Mammary microvascular endothelial cell (primary cell): Measurements from ENCODE around the gene CSAG1. TPM values are rescaled to one million over a fixed set of nuclear protein-coding genes. Genes with fewer than 3 reads are reported as not detected.

Experiments used
- total RNA-seq: library from RNA; depleted of rRNA; stranded (reverse); fragments of >200 nt; gene quantifications from 2 replicates; pipeline ENCODE4 v1.2.3, GENCODE V29; 2015

Gene CSAG1, protein sequence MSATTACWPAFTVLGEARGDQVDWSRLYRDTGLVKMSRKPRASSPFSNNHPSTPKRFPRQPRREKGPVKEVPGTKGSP
- total RNA-seq, result not detected in 2 replicates

DNA sequence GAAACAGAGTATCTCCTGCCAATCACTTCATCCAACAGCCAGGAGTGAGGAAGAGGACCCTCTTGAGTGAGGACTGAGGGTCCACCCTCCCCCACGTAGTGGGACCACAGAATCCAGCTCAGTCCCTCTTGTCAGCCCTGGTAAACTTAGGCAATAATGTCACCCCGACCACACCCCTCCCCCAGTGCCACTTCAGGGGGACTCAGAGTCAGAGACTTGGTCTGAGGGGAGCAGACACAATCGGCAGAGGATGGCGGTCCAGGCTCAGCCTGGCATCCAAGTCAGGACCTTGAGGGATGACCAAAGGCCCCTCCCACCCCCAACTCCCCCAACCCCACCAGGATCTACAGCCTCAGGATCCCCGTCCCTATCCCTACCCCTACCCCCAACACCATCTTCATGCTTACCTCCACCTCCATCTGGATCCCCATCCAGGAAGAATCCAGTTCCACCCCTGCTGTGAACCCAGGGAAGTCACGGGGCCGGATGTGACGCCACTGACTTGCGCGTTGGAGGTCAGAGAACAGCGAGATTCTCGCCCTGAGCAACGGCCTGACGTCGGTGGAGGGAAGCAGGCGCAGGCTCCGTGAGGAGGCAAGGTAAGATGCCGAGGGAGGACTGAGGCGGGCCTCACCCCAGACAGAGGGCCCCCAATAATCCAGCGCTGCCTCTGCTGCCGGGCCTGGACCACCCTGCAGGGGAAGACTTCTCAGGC, at the start of gene CSAG1, which contains the start of gene MAGEA12:
CSAG1 (minus strand) TSS at position 461 of the 715 bp plus-strand sequence. CDS start 1,261 bp downstream, outside the sequence.
MAGEA12 (plus strand) TSS at position 497 of the 715 bp plus-strand sequence. CDS start 2,405 bp downstream, outside the sequence.

DNA sequence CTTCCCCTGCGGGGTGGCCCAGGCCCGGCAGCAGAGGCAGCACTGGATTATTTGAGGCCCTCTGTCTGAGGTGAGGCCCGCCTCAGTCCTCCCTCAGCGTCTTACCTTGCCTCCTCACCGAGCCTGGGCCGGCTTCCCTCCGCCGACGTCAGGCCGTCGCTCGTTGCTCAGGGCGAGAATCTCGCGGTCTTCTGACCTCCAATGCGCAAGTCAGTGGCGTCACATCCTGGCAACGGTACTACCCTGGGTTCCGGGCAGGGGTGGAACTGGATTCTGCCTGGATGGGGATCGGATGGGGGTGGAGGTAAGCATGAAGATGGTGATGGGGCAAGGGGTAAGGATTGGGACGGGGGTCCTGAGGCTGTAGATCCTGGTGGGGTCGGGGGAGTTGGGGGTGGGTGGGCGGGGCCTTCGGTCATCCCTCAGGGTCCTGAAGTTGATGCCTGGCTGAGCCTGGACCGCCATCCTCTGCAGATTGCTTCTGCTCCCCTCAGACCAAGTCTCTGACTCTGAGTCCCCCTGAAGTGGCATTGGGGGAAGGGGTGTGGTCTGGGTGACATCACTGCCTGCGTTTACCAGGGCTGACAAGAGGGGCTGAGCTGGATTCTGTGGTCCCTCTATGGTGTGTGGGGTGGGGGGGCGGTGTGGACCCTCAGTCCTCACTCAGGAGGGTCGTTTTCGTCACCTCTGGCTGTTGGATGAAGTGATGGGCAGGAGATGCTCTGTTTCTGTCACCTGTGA, 36.2 kb upstream of the CSAG1 start, which contains the start of gene MAGEA6:
MAGEA6 (minus strand) TSS at position 141 of the 741 bp plus-strand sequence. CDS start 2,039 bp downstream, outside the sequence.

DNA sequence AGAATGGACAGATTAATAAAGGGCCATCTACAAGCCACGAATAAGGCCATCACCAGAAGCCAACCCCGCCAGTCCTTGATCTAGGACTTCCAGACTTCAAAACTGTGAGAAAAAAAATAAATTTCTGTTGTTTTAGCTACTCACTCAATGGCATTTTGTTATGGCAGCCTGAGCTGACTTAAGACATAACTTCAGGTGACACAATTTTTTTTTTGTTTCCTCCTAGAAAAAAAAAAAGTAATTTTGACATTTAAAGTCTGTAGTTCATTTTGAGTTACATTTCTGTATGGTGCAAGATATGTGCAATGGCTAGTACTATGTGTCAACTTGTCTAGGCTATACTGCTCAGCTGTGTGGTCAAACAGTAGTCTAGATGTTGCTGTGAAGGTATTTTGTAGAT, 25.4 kb upstream of the CSAG1 start, which contains the start of gene CSAG3:
CSAG3 (plus strand) TSS at position 301 of the 400 bp plus-strand sequence.

DNA sequence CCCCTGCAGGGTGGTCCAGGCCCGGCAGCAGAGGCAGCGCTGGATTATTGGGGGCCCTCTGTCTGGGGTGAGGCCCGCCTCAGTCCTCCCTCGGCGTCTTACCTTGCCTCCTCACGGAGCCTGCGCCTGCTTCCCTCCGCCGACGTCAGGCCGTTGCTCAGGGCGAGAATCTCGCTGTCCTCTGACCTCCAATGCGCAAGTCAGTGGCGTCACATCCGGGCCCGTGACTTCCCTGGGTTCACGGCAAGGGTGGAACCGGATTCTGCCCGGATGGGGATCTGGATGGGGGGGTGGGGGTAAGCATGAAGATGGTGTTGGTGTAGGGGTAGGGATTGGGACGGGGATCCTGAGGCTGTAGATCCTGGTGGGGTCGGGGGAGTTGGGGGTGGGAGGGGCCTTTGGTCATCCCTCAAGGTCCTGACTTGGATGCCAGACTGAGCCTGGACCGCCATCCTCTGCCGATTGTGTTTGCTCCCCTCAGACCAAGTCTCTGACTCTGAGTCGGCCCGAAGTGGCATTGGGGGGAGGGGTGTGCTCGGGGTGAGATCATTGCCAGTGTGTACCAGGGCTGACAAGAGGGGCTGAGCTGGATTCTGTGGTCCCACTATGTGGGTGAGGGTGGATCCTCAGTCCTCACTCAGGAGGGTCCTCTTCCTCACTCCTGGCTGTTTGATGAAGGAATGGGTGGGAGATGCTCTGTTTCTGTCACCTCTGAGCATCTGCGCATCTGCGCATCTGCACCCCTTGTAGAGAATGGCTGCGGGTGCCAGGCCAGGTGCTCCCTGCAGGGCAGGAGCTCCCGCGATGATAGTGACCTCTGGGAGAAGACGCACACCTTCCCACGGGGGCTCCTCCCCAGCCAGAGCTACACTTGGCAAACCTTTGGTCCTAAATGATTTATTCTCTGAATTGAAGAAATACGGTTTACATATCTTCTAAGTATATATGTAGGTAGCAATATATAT, 20.4 kb upstream of the CSAG1 start, which contains the start of gene MAGEA2:
MAGEA2 (minus strand) TSS at position 157 of the 965 bp plus-strand sequence. CDS start 2,479 bp downstream, outside the sequence.

DNA sequence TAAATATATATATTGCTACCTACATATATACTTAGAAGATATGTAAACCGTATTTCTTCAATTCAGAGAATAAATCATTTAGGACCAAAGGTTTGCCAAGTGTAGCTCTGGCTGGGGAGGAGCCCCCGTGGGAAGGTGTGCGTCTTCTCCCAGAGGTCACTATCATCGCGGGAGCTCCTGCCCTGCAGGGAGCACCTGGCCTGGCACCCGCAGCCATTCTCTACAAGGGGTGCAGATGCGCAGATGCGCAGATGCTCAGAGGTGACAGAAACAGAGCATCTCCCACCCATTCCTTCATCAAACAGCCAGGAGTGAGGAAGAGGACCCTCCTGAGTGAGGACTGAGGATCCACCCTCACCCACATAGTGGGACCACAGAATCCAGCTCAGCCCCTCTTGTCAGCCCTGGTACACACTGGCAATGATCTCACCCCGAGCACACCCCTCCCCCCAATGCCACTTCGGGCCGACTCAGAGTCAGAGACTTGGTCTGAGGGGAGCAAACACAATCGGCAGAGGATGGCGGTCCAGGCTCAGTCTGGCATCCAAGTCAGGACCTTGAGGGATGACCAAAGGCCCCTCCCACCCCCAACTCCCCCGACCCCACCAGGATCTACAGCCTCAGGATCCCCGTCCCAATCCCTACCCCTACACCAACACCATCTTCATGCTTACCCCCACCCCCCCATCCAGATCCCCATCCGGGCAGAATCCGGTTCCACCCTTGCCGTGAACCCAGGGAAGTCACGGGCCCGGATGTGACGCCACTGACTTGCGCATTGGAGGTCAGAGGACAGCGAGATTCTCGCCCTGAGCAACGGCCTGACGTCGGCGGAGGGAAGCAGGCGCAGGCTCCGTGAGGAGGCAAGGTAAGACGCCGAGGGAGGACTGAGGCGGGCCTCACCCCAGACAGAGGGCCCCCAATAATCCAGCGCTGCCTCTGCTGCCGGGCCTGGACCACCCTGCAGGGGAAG, 19.4 kb downstream of the CSAG1 start, which contains the start of gene MAGEA2B:
MAGEA2B (plus strand) TSS at position 814 of the 973 bp plus-strand sequence. CDS start 2,479 bp downstream, outside the sequence.

DNA sequence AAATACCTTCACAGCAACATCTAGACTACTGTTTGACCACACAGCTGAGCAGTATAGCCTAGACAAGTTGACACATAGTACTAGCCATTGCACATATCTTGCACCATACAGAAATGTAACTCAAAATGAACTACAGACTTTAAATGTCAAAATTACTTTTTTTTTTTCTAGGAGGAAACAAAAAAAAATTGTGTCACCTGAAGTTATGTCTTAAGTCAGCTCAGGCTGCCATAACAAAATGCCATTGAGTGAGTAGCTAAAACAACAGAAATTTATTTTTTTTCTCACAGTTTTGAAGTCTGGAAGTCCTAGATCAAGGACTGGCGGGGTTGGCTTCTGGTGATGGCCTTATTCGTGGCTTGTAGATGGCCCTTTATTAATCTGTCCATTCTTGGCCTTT, 24.3 kb downstream of the CSAG1 start, which contains the start of gene CSAG2:
CSAG2 (minus strand) TSS at position 101 of the 400 bp plus-strand sequence. CDS start 161 bp downstream, outside the sequence.

DNA sequence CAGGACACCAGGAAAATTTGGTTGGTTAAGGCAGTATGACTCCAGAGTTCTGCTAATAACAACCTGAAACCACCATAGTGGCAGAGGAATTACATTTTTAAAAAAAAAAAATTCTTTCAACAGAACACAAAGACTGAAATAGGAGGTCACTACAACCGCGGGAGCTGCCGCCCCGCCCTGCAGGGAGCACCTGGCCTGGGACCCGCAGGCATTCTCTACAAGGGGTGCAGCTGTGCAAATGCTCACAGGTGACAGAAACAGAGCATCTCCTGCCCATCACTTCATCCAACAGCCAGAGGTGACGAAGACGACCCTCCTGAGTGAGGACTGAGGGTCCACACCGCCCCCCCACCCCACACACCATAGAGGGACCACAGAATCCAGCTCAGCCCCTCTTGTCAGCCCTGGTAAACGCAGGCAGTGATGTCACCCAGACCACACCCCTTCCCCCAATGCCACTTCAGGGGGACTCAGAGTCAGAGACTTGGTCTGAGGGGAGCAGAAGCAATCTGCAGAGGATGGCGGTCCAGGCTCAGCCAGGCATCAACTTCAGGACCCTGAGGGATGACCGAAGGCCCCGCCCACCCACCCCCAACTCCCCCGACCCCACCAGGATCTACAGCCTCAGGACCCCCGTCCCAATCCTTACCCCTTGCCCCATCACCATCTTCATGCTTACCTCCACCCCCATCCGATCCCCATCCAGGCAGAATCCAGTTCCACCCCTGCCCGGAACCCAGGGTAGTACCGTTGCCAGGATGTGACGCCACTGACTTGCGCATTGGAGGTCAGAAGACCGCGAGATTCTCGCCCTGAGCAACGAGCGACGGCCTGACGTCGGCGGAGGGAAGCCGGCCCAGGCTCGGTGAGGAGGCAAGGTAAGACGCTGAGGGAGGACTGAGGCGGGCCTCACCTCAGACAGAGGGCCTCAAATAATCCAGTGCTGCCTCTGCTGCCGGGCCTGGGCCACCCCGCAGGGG, 35.3 kb downstream of the CSAG1 start, which contains the start of gene MAGEA3:
MAGEA3 (plus strand) TSS at position 843 of the 980 bp plus-strand sequence. CDS start 2,039 bp downstream, outside the sequence.

Other genes starting within 250 kb of the CSAG1 start
- 0.05 and 0.13 TPM in 2 replicates for gene GABRQ, start 95.8 kb downstream of the CSAG1 start, total RNA-seq
- gene MAGEA3, start 34.9 kb downstream of the CSAG1 start, total RNA-seq, result not detected in 2 replicates
- not detected in 2 replicates for gene CSAG2, start 24.4 kb downstream of the CSAG1 start, total RNA-seq
- gene MAGEA2B, start 19.1 kb downstream of the CSAG1 start, total RNA-seq, result not detected in 2 replicates
- not detected in 2 replicates for gene MAGEA12, start within 50 bp of the CSAG1 start, total RNA-seq
- gene MAGEA2, start 20.1 kb upstream of the CSAG1 start, total RNA-seq, result not detected in 2 replicates
- gene CSAG3, start 25.5 kb upstream of the CSAG1 start, total RNA-seq, result not detected in 2 replicates
- not detected in 2 replicates for gene MAGEA6, start 36.0 kb upstream of the CSAG1 start, total RNA-seq
- gene CETN2, start 97.0 kb upstream of the CSAG1 start, total RNA-seq, result 37.4 and 42.4 TPM in 2 replicates
- 25.1 and 26.8 TPM in 2 replicates for gene NSDHL, start 97.3 kb upstream of the CSAG1 start, total RNA-seq
- 43.6 and 47.2 TPM in 2 replicates for gene ZNF185, start 164.3 kb upstream of the CSAG1 start, total RNA-seq